Ramos (cell line): ENCODE data around the gene FJX1.
"Not testable (repeated sequence)": the region's sequence is repeated elsewhere in the genome, so short reads cannot be mapped to it uniquely, and the experiment has no call there.

ENCODE experiments used
- in situ Hi-C: fragments of 300-500 bp; cut with MboI; formaldehyde crosslinking; loops from one replicate; pipeline ENCODE4 v1.14.3; 2022; ENCODE audit warnings: low sequenced_read_pairs; ENCODE audit not compliant: unreplicated experiment

Gene FJX1

GRCh38 chr11:35626501-35626900 lies 8.2 kb downstream of the FJX1 start:
- in situ Hi-C loops, result no loop called here

GRCh38 chr11:35629511-35629910 lies 11.3 kb downstream of the FJX1 start:
- in situ Hi-C loops, result no loop called here

GRCh38 chr11:35629914-35630313 lies 11.7 kb downstream of the FJX1 start:
- in situ Hi-C loops, result no loop called here

- in situ Hi-C loops, result no loop called here
Measured at GRCh38 chr11:35631891-35632290, 13.6 kb downstream of the FJX1 start.

GRCh38 chr11:35632301-35632700 lies 14.0 kb downstream of the FJX1 start:
- in situ Hi-C loops, result no loop called here

GRCh38 chr11:35633827-35634423 lies 15.7 kb downstream of the FJX1 start:
- in situ Hi-C loops, result no loop called here

GRCh38 chr11:35635933-35636332 lies 17.7 kb downstream of the FJX1 start:
- in situ Hi-C loops, result no loop called here

- in situ Hi-C loops, result no loop called here
Measured at GRCh38 chr11:35639591-35640179, 21.4 kb downstream of the FJX1 start.

GRCh38 chr11:35641171-35641897 lies 23.1 kb downstream of the FJX1 start:
- in situ Hi-C loops, result no loop called here

GRCh38 chr11:35641964-35642363 lies 23.7 kb downstream of the FJX1 start:
- in situ Hi-C loops, result no loop called here

- in situ Hi-C loops, result no loop called here
Measured at GRCh38 chr11:35647421-35648093, 29.3 kb downstream of the FJX1 start.

- in situ Hi-C loops, result no loop called here
Measured at GRCh38 chr11:35650006-35650405, 31.7 kb downstream of the FJX1 start.

GRCh38 chr11:35650467-35650866 lies 32.2 kb downstream of the FJX1 start:
- in situ Hi-C loops, result no loop called here

- in situ Hi-C loops, result no loop called here
Measured at GRCh38 chr11:35651263-35651662, 33.0 kb downstream of the FJX1 start.

- in situ Hi-C loops, result not testable (repeated sequence)
Measured at GRCh38 chr11:35652786-35653185, 34.5 kb downstream of the FJX1 start.

- in situ Hi-C loops, result no loop called here
Measured at GRCh38 chr11:35654711-35655110, 36.5 kb downstream of the FJX1 start.

GRCh38 chr11:35655254-35655653 lies 37.0 kb downstream of the FJX1 start:
- in situ Hi-C loops, result no loop called here

GRCh38 chr11:35655856-35656255 lies 37.6 kb downstream of the FJX1 start:
- in situ Hi-C loops, result no loop called here

- in situ Hi-C loops, result no loop called here
Measured at GRCh38 chr11:35658020-35658948, 40.0 kb downstream of the FJX1 start.

- in situ Hi-C loops, result no loop called here
Measured at GRCh38 chr11:35661534-35661933, 43.3 kb downstream of the FJX1 start.
